Fibroblast of skin of back (primary cell): ENCODE data around the gene XRCC6.

ENCODE experiments used
- DNase-seq: peaks from one replicate; pipeline ENCODE4 v3.0.0-alpha.2; 2013

The XRCC6 gene

GRCh38 chr22:41688365-41689211 is 67.5 kb downstream of the XRCC6 start, which contains the start of gene SNU13:
Gene SNU13 (minus strand): TSS chr22:41688867. CDS start chr22:41688796, 71 bp downstream.
- DNase-seq = peak; percentile 93

- no peak for DNase-seq
These were observed 69.4 kb downstream of the XRCC6 start for GRCh38 chr22:41690476-41690875.

GRCh38 chr22:41695211-41695610 is 74.1 kb downstream of the XRCC6 start:
- no peak for DNase-seq

- no peak for DNase-seq
These were observed 75.6 kb downstream of the XRCC6 start for GRCh38 chr22:41696703-41697102.

GRCh38 chr22:41697126-41697775 is 76.2 kb downstream of the XRCC6 start:
- DNase-seq = peak; percentile 85

GRCh38 chr22:41699264-41700107 is 78.4 kb downstream of the XRCC6 start, which contains the start of gene MEI1:
Gene MEI1 (plus strand): TSS chr22:41699503. CDS start chr22:41699539, 36 bp downstream.
- peak; percentile 72 for DNase-seq

GRCh38 chr22:41700108-41700364 is 78.9 kb downstream of the XRCC6 start:
- no peak for DNase-seq

GRCh38 chr22:41702763-41703162 is 81.7 kb downstream of the XRCC6 start:
- no peak for DNase-seq

GRCh38 chr22:41709341-41709740 is 88.2 kb downstream of the XRCC6 start:
- no peak for DNase-seq

GRCh38 chr22:41713004-41713403 is 91.9 kb downstream of the XRCC6 start:
- no peak for DNase-seq
